GM19035 (cell line): ENCODE results near the gene PADI3.

Source experiments
- ATAC-seq: cut with Tn5 transposase; IDR thresholded peaks from one replicate; pipeline ENCODE4 v1.9.1; 2021; ENCODE audit not compliant: unreplicated experiment

Gene PADI3

GRCh38 chr1:17295292-17295691 lies 46.4 kb downstream of the PADI3 start:
- ATAC-seq: no peak

GRCh38 chr1:17296086-17296485 lies 47.2 kb downstream of the PADI3 start:
- no peak for ATAC-seq

- ATAC-seq: no peak
These were observed 49.1 kb downstream of the PADI3 start for GRCh38 chr1:17297991-17298390.

GRCh38 chr1:17301767-17302166 lies 52.9 kb downstream of the PADI3 start:
- no peak for ATAC-seq

GRCh38 chr1:17304151-17304825 lies 55.4 kb downstream of the PADI3 start:
- ATAC-seq: no peak

GRCh38 chr1:17304826-17305175 lies 55.9 kb downstream of the PADI3 start:
- ATAC-seq: no peak

GRCh38 chr1:17305576-17306095 lies 56.7 kb downstream of the PADI3 start:
- no peak for ATAC-seq

- ATAC-seq: no peak
These were observed 57.5 kb downstream of the PADI3 start for GRCh38 chr1:17306407-17306806.

GRCh38 chr1:17306921-17307320 lies 58.0 kb downstream of the PADI3 start:
- ATAC-seq: no peak

GRCh38 chr1:17307329-17307728 lies 58.4 kb downstream of the PADI3 start:
- no peak for ATAC-seq

GRCh38 chr1:17307946-17308345 lies 59.0 kb downstream of the PADI3 start, which contains the start of gene PADI4:
Gene PADI4 (plus strand): TSS chr1:17308197. CDS start chr1:17308223, 26 bp downstream.
- no peak for ATAC-seq

GRCh38 chr1:17308593-17308992 lies 59.7 kb downstream of the PADI3 start:
- no peak for ATAC-seq

- ATAC-seq: no peak
These were observed 60.6 kb downstream of the PADI3 start for GRCh38 chr1:17309426-17310067.

GRCh38 chr1:17310068-17310640 lies 61.3 kb downstream of the PADI3 start:
- ATAC-seq: no peak

- no peak for ATAC-seq
These were observed 64.8 kb downstream of the PADI3 start for GRCh38 chr1:17313530-17314309.

GRCh38 chr1:17314491-17314971 lies 65.6 kb downstream of the PADI3 start:
- ATAC-seq: no peak

GRCh38 chr1:17315542-17316130 lies 66.7 kb downstream of the PADI3 start:
- ATAC-seq: no peak

GRCh38 chr1:17316704-17317103 lies 67.8 kb downstream of the PADI3 start:
- ATAC-seq: no peak

- no peak for ATAC-seq
These were observed 69.4 kb downstream of the PADI3 start for GRCh38 chr1:17318262-17318661.

- no peak for ATAC-seq
These were observed 70.9 kb downstream of the PADI3 start for GRCh38 chr1:17319561-17320350.
